IMR-90 (cell line): ENCODE measurements around the gene PYGM. TPM values are rescaled to one million over a fixed set of nuclear protein-coding genes. Genes with fewer than 3 reads are reported as not detected.

Experiments
- ATAC-seq: fragments of 200-7000 bp; cut with Tn5 transposase; 2 replicates; pipeline ENCODE4 v1.9.1; 2020; ENCODE audit warnings: low read depth, mild to moderate bottlenecking, moderate library complexity
- BruUV-seq: library from RNA; stranded (reverse); fragments of 400-500 nt; replicated peaks from 2 replicates; lab custom pipeline; 2021; lab: Mats Ljungman, UMichigan
- CTCF ChIA-PET: fragments of 300-600 bp; formaldehyde crosslinking; extraction: SDS; loops from one replicate; lab custom pipeline; 2021; ENCODE audit warnings: antibody characterized with exemption; lab: Yijun Ruan, JAX
- POLR2A ChIA-PET: fragments of 300-600 bp; sonication (Branson Sonifier 250); formaldehyde crosslinking; loops from one replicate; lab custom pipeline; 2022; ENCODE audit warnings: antibody characterized with exemption; ENCODE audit not compliant: unreplicated experiment; lab: Charles Lee
- DNase-seq: peaks from one replicate; pipeline ENCODE4 v3.0.0; 2013
- H2AFZ ChIP-seq: replicated peaks from 2 replicates; pipeline ENCODE3; 2013; ENCODE audit warnings: low read length, mild to moderate bottlenecking; ENCODE audit not compliant: poor library complexity
- H2AK5ac ChIP-seq: 2 replicates; pipeline ENCODE4 v1.6.1; 2013; ENCODE audit warnings: low read depth, low read length, inconsistent platforms
- H2AK9ac ChIP-seq: replicated peaks from 2 replicates; pipeline ENCODE3; 2013; ENCODE audit warnings: mild to moderate bottlenecking, low read depth, low read length, moderate library complexity; ENCODE audit not compliant: poor library complexity
- H2BK120ac ChIP-seq: 2 replicates; pipeline ENCODE4 v1.6.1; 2013; ENCODE audit warnings: low read depth, low read length, inconsistent platforms
- H2BK15ac ChIP-seq: 3 replicates; pipeline ENCODE4 v1.6.1; 2013; ENCODE audit warnings: low read depth, low read length, inconsistent platforms
- H2BK20ac ChIP-seq: 2 replicates; pipeline ENCODE4 v1.6.1; 2013; ENCODE audit warnings: low read depth, mild to moderate bottlenecking, inconsistent platforms, low read length, moderate library complexity
- H2BK5ac ChIP-seq: 2 replicates; pipeline ENCODE4 v1.6.1; 2013; ENCODE audit warnings: mild to moderate bottlenecking, low read depth, low read length, inconsistent platforms; ENCODE audit not compliant: poor library complexity, severe bottlenecking
- H3K14ac ChIP-seq: replicated peaks from 2 replicates; pipeline ENCODE4 v1.6.1; 2013; ENCODE audit warnings: low read depth, low read length, inconsistent platforms
- H3K18ac ChIP-seq: 2 replicates; pipeline ENCODE4 v1.6.1; 2013; ENCODE audit warnings: low read depth, low read length, control low read depth
- H3K23ac ChIP-seq: 2 replicates; pipeline ENCODE4 v1.6.1; 2013; ENCODE audit warnings: low read depth, low read length, inconsistent platforms
- H3K27ac ChIP-seq: 2 replicates; pipeline ENCODE4 v1.5.1; 2013; ENCODE audit warnings: mild to moderate bottlenecking, control low read depth, low read length; ENCODE audit not compliant: insufficient read depth
- H3K27me3 ChIP-seq: 2 replicates; pipeline ENCODE4 v1.6.1; 2013; ENCODE audit warnings: low read length; ENCODE audit not compliant: control insufficient read depth, insufficient read depth
- H3K36me3 ChIP-seq: 2 replicates; pipeline ENCODE4 v1.6.1; 2013; ENCODE audit warnings: low read length, mixed read lengths; ENCODE audit not compliant: control insufficient read depth, insufficient read depth
- H3K4ac ChIP-seq: 2 replicates; pipeline ENCODE4 v1.6.1; 2013; ENCODE audit warnings: low read depth, low read length, inconsistent platforms
- H3K4me1 ChIP-seq: 2 replicates; pipeline ENCODE4 v1.6.1; 2013; ENCODE audit warnings: low read length, mixed read lengths; ENCODE audit not compliant: control insufficient read depth, insufficient read depth
- H3K4me2 ChIP-seq: 2 replicates; pipeline ENCODE4 v1.6.1; 2013; ENCODE audit warnings: low read depth, mild to moderate bottlenecking, control low read depth, low read length, moderate library complexity
- H3K4me3 ChIP-seq: 2 replicates; pipeline ENCODE4 v1.5.1; 2013; ENCODE audit warnings: low read depth, mild to moderate bottlenecking, control low read depth, low read length, moderate library complexity; ENCODE audit not compliant: insufficient read depth
- H3K56ac ChIP-seq: 2 replicates; pipeline ENCODE4 v1.6.1; 2013; ENCODE audit warnings: low read length, inconsistent platforms; ENCODE audit not compliant: insufficient read depth; ENCODE audit errors: extremely low read depth
- H3K79me1 ChIP-seq, 2 experiments: 2 replicates each; pipeline ENCODE4 v1.6.1; 2013; ENCODE audit warnings: low read length in 2 of 2, inconsistent platforms in 1 of 2, low read depth in 1 of 2
- H3K9ac ChIP-seq: 2 replicates; pipeline ENCODE4 v1.6.1; 2013; ENCODE audit warnings: low read depth, low read length, control low read depth
- H3K9me1 ChIP-seq: 2 replicates; pipeline ENCODE4 v1.6.1; 2013; ENCODE audit warnings: low read length, inconsistent platforms; ENCODE audit not compliant: insufficient read depth
- H3K9me3 ChIP-seq: 2 replicates; pipeline ENCODE4 v1.6.1; 2013; ENCODE audit warnings: low read length; ENCODE audit not compliant: control insufficient read depth, insufficient read depth
- H4K20me1 ChIP-seq: 2 replicates; pipeline ENCODE4 v1.6.1; 2013; ENCODE audit warnings: low read length, inconsistent platforms; ENCODE audit not compliant: insufficient read depth
- H4K5ac ChIP-seq: 2 replicates; pipeline ENCODE4 v1.6.1; 2013; ENCODE audit warnings: mild to moderate bottlenecking, low read depth, low read length, control low read depth
- H4K8ac ChIP-seq, 2 experiments: 2 replicates each; pipeline ENCODE4 v1.6.1; 2013; ENCODE audit warnings: low read depth in 2 of 2, low read length in 2 of 2, control low read depth in 1 of 2, inconsistent platforms in 1 of 2
- H4K91ac ChIP-seq: 2 replicates; pipeline ENCODE4 v1.6.1; 2013; ENCODE audit warnings: low read depth, low read length, inconsistent platforms; ENCODE audit not compliant: insufficient read depth
- BHLHE40 ChIP-seq: fragments of 150-350 bp; IDR thresholded peaks from 2 replicates; pipeline ENCODE4 v1.6.1; 2016; ENCODE audit warnings: mild to moderate bottlenecking, low read depth, low read length
- CEBPB ChIP-seq: IDR thresholded peaks from 2 replicates; pipeline ENCODE4 v1.6.1; 2012; ENCODE audit warnings: low read depth, low read length, improper control_type of control experiment
- CHD1 ChIP-seq: IDR thresholded peaks from 2 replicates; pipeline ENCODE4 v1.6.1; 2012; ENCODE audit warnings: low read depth, low read length, improper control_type of control experiment
- CTCF ChIP-seq: conservative IDR thresholded peaks from 2 replicates; pipeline ENCODE4 v1.5.1; 2012; ENCODE audit warnings: mild to moderate bottlenecking, low read depth, low read length, improper control_type of control experiment
- ELK1 ChIP-seq: fragments of 150-350 bp; IDR thresholded peaks from 2 replicates; pipeline ENCODE4 v1.6.1; 2016; ENCODE audit warnings: low read depth, mild to moderate bottlenecking, low read length, moderate library complexity, borderline replicate concordance
- FOS ChIP-seq: fragments of 150-350 bp; IDR thresholded peaks from 2 replicates; pipeline ENCODE4 v1.6.1; 2016; ENCODE audit warnings: low read depth, low read length
- MAFK ChIP-seq: IDR thresholded peaks from 2 replicates; pipeline ENCODE4 v1.6.1; 2012; ENCODE audit warnings: low read depth, low read length, improper control_type of control experiment
- MAZ ChIP-seq: IDR thresholded peaks from 2 replicates; pipeline ENCODE4 v1.6.1; 2012; ENCODE audit warnings: low read depth, mild to moderate bottlenecking, low read length, improper control_type of control experiment, moderate library complexity, borderline replicate concordance
- MXI1 ChIP-seq: IDR thresholded peaks from 2 replicates; pipeline ENCODE4 v1.6.1; 2012; ENCODE audit warnings: low read depth, mild to moderate bottlenecking, low read length, moderate library complexity, borderline replicate concordance
- NFE2L2 ChIP-seq: fragments of 150-350 bp; IDR thresholded peaks from 2 replicates; pipeline ENCODE4 v1.6.1; 2016; ENCODE audit warnings: low read depth, mild to moderate bottlenecking, low read length
- POLR2A ChIP-seq: IDR thresholded peaks from 2 replicates; pipeline ENCODE4 v1.6.1; 2012; ENCODE audit warnings: mild to moderate bottlenecking, low read depth, low read length
- RAD21 ChIP-seq: IDR thresholded peaks from 2 replicates; pipeline ENCODE4 v1.6.1; 2012; ENCODE audit warnings: low read length, improper control_type of control experiment
- RCOR1 ChIP-seq: IDR thresholded peaks from 2 replicates; pipeline ENCODE4 v1.6.1; 2012; ENCODE audit warnings: mild to moderate bottlenecking, low read length, improper control_type of control experiment; ENCODE audit not compliant: insufficient replicate concordance
- RFX5 ChIP-seq: IDR thresholded peaks from 2 replicates; pipeline ENCODE4 v1.8.0; 2012; ENCODE audit warnings: low read depth, mild to moderate bottlenecking, low read length, moderate library complexity
- SMC3 ChIP-seq: fragments of 150-350 bp; IDR thresholded peaks from 2 replicates; pipeline ENCODE4 v1.6.1; 2016; ENCODE audit warnings: low read depth, mild to moderate bottlenecking, antibody characterized with exemption, low read length, moderate library complexity
- USF2 ChIP-seq: fragments of 150-350 bp; IDR thresholded peaks from 2 replicates; pipeline ENCODE4 v1.6.1; 2017; ENCODE audit warnings: mild to moderate bottlenecking, antibody characterized with exemption, low read length, low read depth
- WGBS, 2 experiments: methylation state at CpG; one replicate each; pipeline versions ENCODE4 v1.1.5 to v1.1.7; 2013; ENCODE audit warnings: missing lambda C conversion rate in 2 of 2; ENCODE audit not compliant: insufficient read length in 1 of 2; ENCODE audit errors: extremely low coverage in 2 of 2; 5-methylcytosine and 5-hydroxymethylcytosine counted together
- dilution Hi-C: fragments of 300-500 bp; cut with HindIII; formaldehyde crosslinking; loops from one replicate; pipeline ENCODE4 v1.14.3; 2018; ENCODE audit warnings: low sequenced_read_pairs; ENCODE audit not compliant: unreplicated experiment
- in situ Hi-C: fragments of 300-500 bp; cut with MboI; formaldehyde crosslinking; loops from 3 replicates; pipeline ENCODE4 v1.14.3; 2019; ENCODE audit warnings: low sequenced_read_pairs, inconsistent platforms, mixed read lengths
- intact Hi-C: fragments of 100-400 bp; cut with micrococcal nuclease; formaldehyde crosslinking; loops from 2 replicates; pipeline ENCODE4 v1.10.0; 2022
- polyA plus RNA-seq, 3 experiments: library from polyadenylated mRNA; depleted of rRNA; stranded (reverse); fragments of >200 nt; gene quantifications; 2 replicates each; pipeline ENCODE4 v1.2.3, GENCODE V29; 2012; ENCODE audit warnings: low replicate concordance in 1 of 3
- total RNA-seq: library from RNA; depleted of rRNA; stranded (reverse); fragments of >200 nt; gene quantifications from 2 replicates; pipeline ENCODE4 v1.2.3, GENCODE V29; 2012

The PYGM gene
- total and polyA plus RNA-seq, 2 of the 4 experiments (the other 2 are of a cell fraction): 0.18 to 0.21 TPM

- Histone ChIP-seq H3K4ac (no peak overlapping the region), H3K27ac (no peak overlapping the region), H3K23ac (no peak overlapping the region), H2AFZ (peak overlapping the region; percentile 43), H4K5ac (no peak overlapping the region), H3K4me2 (no peak overlapping the region), H4K20me1 (0 out of 2 replicates have a peak, but pooled peaks cover 3% of the 10 kb centered on the region), H4K91ac (no peak overlapping the region), H2AK5ac (no peak overlapping the region), H2BK20ac (no peak overlapping the region), H2BK15ac (no peak overlapping the region), H3K9ac (no peak overlapping the region), H4K8ac (no peak overlapping the region), H3K4me1 (no peaks in the 10 kb centered on the region; the same call in 1 of the 2 replicates), H3K14ac (no peak overlapping the region), H2AK9ac (no peak overlapping the region), H3K18ac (no peak overlapping the region), H3K79me1 (no peaks in the 10 kb centered on the region), H2BK5ac (no peak overlapping the region), H3K36me3 (no peaks in the 10 kb centered on the region), H3K27me3 (peaks cover 89% of the 10 kb centered on the region), H3K9me1 (no peaks in the 10 kb centered on the region), H2BK120ac (no peak overlapping the region), H3K9me3 (no peaks in the 10 kb centered on the region), H3K4me3 (no peak overlapping the region), H3K56ac (no peak overlapping the region)
- BruUV-seq: no TSS peak
- ChIA-PET POLR2A (no interaction called here), CTCF (no interaction called here)
- ATAC-seq (no peak), DNase-seq (no peak)
- dilution Hi-C loops: no loop called here
- TF ChIP-seq RAD21 (no peak), CTCF (no peak), MAFK (no peak), FOS (no peak), USF2 (no peak), POLR2A (no peak), CHD1 (no peak), RCOR1 (no peak), MAZ (no peak), RFX5 (no peak), BHLHE40 (no peak), SMC3 (no peak), NFE2L2 (no peak), ELK1 (no peak), MXI1 (no peak), CEBPB (no peak)
- in situ Hi-C loops: no loop called here
- 0% methylated on average over 2 of the region's 13 CpGs; no CpG with 5 or more reads in 1 of the 2 experiments for WGBS, 2 experiments
- intact Hi-C loops: no loop called here
Observed at GRCh38 chr11:64715756-64716472, 43.9 kb downstream of the PYGM start.
